Neural cell (in vitro differentiated cells): ENCODE results near the gene SQOR. TPM values are rescaled to one million over a fixed set of nuclear protein-coding genes. Genes with fewer than 3 reads are reported as not detected.

Source experiments
- H2AFZ ChIP-seq: fragments of 200-600, 300-800 bp; sonication (generic), shearing (Covaris generic); 2 replicates; pipeline ENCODE4 v1.6.0; 2014; ENCODE audit warnings: low read depth, mild to moderate bottlenecking, antibody characterized with exemption, low read length, moderate library complexity
- H3F3A ChIP-seq: fragments of 200-600 bp; shearing (Covaris generic); 2 replicates; pipeline ENCODE4 v1.6.1; 2016; ENCODE audit warnings: mild to moderate bottlenecking, moderate library complexity, mixed read lengths, antibody characterized with exemption, low read length; ENCODE audit not compliant: insufficient read depth, poor library complexity, severe bottlenecking
- H3K27ac ChIP-seq: fragments of 200-600, 300-800 bp; sonication (generic), shearing (Covaris generic); 2 replicates; pipeline ENCODE4 v1.5.1; 2014; ENCODE audit warnings: mild to moderate bottlenecking, low read length, moderate library complexity
- H3K27me3 ChIP-seq: fragments of 300-800, 200-600 bp; sonication (generic), shearing (Covaris generic); 2 replicates; pipeline ENCODE4 v1.6.0; 2014; ENCODE audit warnings: mild to moderate bottlenecking, low read depth, low read length, moderate library complexity; ENCODE audit not compliant: insufficient read depth
- H3K36me3 ChIP-seq: fragments of 300-800, 200-600 bp; sonication (generic), shearing (Covaris generic); 2 replicates; pipeline ENCODE4 v1.5.1; 2014; ENCODE audit warnings: mild to moderate bottlenecking, antibody characterized with exemption, low read length, moderate library complexity; ENCODE audit not compliant: insufficient read depth
- H3K4me2 ChIP-seq: fragments of 300-800, 200-600 bp; sonication (generic), shearing (Covaris generic); 2 replicates; pipeline ENCODE4 v1.6.0; 2014; ENCODE audit warnings: mild to moderate bottlenecking, low read length
- H3K4me3 ChIP-seq: fragments of 300-800, 200-600 bp; sonication (generic), shearing (Covaris generic); 2 replicates; pipeline ENCODE4 v1.5.1; 2014; ENCODE audit warnings: mild to moderate bottlenecking, low read length, moderate library complexity
- H3K79me2 ChIP-seq: fragments of 200-600 bp; shearing (Covaris generic); replicated peaks from 2 replicates; pipeline ENCODE4 v1.6.0; 2014; ENCODE audit warnings: mild to moderate bottlenecking, low read length, moderate library complexity; ENCODE audit not compliant: insufficient read depth
- H3K9ac ChIP-seq: fragments of 300-800, 200-600 bp; sonication (generic), shearing (Covaris generic); 2 replicates; pipeline ENCODE4 v1.6.1; 2016; ENCODE audit warnings: mild to moderate bottlenecking, low read length, mixed read lengths
- H3K9me2 ChIP-seq: fragments of 200-600 bp; shearing (Covaris generic); 2 replicates; pipeline ENCODE4 v1.6.1; 2016; ENCODE audit warnings: mild to moderate bottlenecking, low read length, mixed read lengths; ENCODE audit not compliant: insufficient read depth
- H3K9me3 ChIP-seq: fragments of 200-600, 300-800 bp; sonication (generic), shearing (Covaris generic); 2 replicates; pipeline ENCODE4 v1.6.1; 2016; ENCODE audit warnings: mild to moderate bottlenecking, mixed run types, low read length, moderate library complexity, mixed read lengths
- H4K20me1 ChIP-seq: fragments of 200-600 bp; shearing (Covaris generic); 2 replicates; pipeline ENCODE4 v1.6.1; 2016; ENCODE audit warnings: mild to moderate bottlenecking, mixed run types; ENCODE audit not compliant: insufficient read depth
- CTCF ChIP-seq: fragments of 450-650 bp; IDR thresholded peaks from 2 replicates; pipeline ENCODE4 v1.5.1; 2014; ENCODE audit warnings: antibody characterized with exemption, mild to moderate bottlenecking, moderate library complexity; ENCODE audit not compliant: poor library complexity, severe bottlenecking
- EP300 ChIP-seq: fragments of 450-650 bp; conservative IDR thresholded peaks from 2 replicates; pipeline ENCODE4 v1.6.1; 2014; ENCODE audit warnings: antibody characterized with exemption, mild to moderate bottlenecking, moderate library complexity; ENCODE audit not compliant: poor library complexity, severe bottlenecking
- EZH2 ChIP-seq: fragments of 200-600, 300-800 bp; shearing (Covaris generic), sonication (generic); IDR thresholded peaks from 2 replicates; pipeline ENCODE4 v1.6.1; 2014; ENCODE audit warnings: antibody characterized with exemption, low read length, borderline replicate concordance, mild to moderate bottlenecking; ENCODE audit not compliant: insufficient read depth, poor library complexity, severe bottlenecking
- MXI1 ChIP-seq: fragments of 450-650 bp; conservative IDR thresholded peaks from 2 replicates; pipeline ENCODE4 v1.6.1; 2014; ENCODE audit warnings: antibody characterized with exemption, mild to moderate bottlenecking; ENCODE audit not compliant: poor library complexity, severe bottlenecking
- POLR2AphosphoS5 ChIP-seq: IDR thresholded peaks from 2 replicates; pipeline ENCODE4 v1.6.1; 2012
- RAD21 ChIP-seq: fragments of 450-650 bp; conservative IDR thresholded peaks from 2 replicates; pipeline ENCODE4 v1.6.1; 2014; ENCODE audit warnings: antibody characterized with exemption, mild to moderate bottlenecking, moderate library complexity
- SMC3 ChIP-seq: fragments of 450-650 bp; conservative IDR thresholded peaks from 2 replicates; pipeline ENCODE4 v1.6.1; 2014; ENCODE audit warnings: antibody characterized with exemption, mild to moderate bottlenecking, moderate library complexity; ENCODE audit not compliant: poor library complexity
- TAF1 ChIP-seq: IDR thresholded peaks from 2 replicates; pipeline ENCODE4 v1.6.1; 2012; ENCODE audit warnings: low read depth
- polyA plus RNA-seq: library from polyadenylated mRNA; depleted of rRNA; stranded (reverse); fragments of >200 nt; gene quantifications from 2 replicates; pipeline ENCODE4 v1.2.3, GENCODE V29; 2014
- TF ChIP-seq, protein P1 (sequence below): IDR thresholded peaks from 2 replicates; pipeline ENCODE4 v1.6.1; 2012; ENCODE audit warnings: borderline replicate concordance

The SQOR gene
- polyA plus RNA-seq, 1 donor from 2014 or later, result not detected

GRCh38 chr15:45684533-45684932 is 49.7 kb downstream of the SQOR start:
- no peak for TF ChIP-seq TAF1
- TF ChIP-seq MXI1, result no peak
- TF ChIP-seq EP300, result no peak
- no peak for TF ChIP-seq EZH2
- TF ChIP-seq RAD21, result no peak
- no peak for TF ChIP-seq POLR2AphosphoS5
- no peak for TF ChIP-seq SMC3
- TF ChIP-seq CTCF, result no peak
- no peak overlapping the region for H3K9ac ChIP-seq
- H3K27ac ChIP-seq, result no peak overlapping the region
- no peak overlapping the region for H3K4me3 ChIP-seq
- no peaks in the 10 kb centered on the region for H3K27me3 ChIP-seq
- H3K4me2 ChIP-seq, result no peak overlapping the region
- H3F3A ChIP-seq, result no peaks in the 10 kb centered on the region
- H3K9me2 ChIP-seq, result no peaks in the 10 kb centered on the region
- H4K20me1 ChIP-seq, result no peaks in the 10 kb centered on the region
- no peaks in the 10 kb centered on the region for H3K36me3 ChIP-seq
- no peaks in the 10 kb centered on the region for H3K79me2 ChIP-seq
- no peaks in the 10 kb centered on the region for H3K9me3 ChIP-seq
- no peak overlapping the region for H2AFZ ChIP-seq

GRCh38 chr15:45689616-45690015 is 54.8 kb downstream of the SQOR start:
- H3F3A ChIP-seq, result no peaks in the 10 kb centered on the region
- H3K9ac ChIP-seq, result no peak overlapping the region
- no peak overlapping the region for H3K4me2 ChIP-seq
- no peaks in the 10 kb centered on the region for H3K36me3 ChIP-seq
- no peaks in the 10 kb centered on the region for H4K20me1 ChIP-seq
- no peaks in the 10 kb centered on the region for H3K9me2 ChIP-seq
- no peak for TF ChIP-seq EP300
- TF ChIP-seq, protein P1, sequence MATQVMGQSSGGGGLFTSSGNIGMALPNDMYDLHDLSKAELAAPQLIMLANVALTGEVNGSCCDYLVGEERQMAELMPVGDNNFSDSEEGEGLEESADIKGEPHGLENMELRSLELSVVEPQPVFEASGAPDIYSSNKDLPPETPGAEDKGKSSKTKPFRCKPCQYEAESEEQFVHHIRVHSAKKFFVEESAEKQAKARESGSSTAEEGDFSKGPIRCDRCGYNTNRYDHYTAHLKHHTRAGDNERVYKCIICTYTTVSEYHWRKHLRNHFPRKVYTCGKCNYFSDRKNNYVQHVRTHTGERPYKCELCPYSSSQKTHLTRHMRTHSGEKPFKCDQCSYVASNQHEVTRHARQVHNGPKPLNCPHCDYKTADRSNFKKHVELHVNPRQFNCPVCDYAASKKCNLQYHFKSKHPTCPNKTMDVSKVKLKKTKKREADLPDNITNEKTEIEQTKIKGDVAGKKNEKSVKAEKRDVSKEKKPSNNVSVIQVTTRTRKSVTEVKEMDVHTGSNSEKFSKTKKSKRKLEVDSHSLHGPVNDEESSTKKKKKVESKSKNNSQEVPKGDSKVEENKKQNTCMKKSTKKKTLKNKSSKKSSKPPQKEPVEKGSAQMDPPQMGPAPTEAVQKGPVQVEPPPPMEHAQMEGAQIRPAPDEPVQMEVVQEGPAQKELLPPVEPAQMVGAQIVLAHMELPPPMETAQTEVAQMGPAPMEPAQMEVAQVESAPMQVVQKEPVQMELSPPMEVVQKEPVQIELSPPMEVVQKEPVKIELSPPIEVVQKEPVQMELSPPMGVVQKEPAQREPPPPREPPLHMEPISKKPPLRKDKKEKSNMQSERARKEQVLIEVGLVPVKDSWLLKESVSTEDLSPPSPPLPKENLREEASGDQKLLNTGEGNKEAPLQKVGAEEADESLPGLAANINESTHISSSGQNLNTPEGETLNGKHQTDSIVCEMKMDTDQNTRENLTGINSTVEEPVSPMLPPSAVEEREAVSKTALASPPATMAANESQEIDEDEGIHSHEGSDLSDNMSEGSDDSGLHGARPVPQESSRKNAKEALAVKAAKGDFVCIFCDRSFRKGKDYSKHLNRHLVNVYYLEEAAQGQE, result no peak
- no peak for TF ChIP-seq RAD21
- no peak for TF ChIP-seq CTCF
- no peak for TF ChIP-seq TAF1
- TF ChIP-seq POLR2AphosphoS5, result no peak
- no peak for TF ChIP-seq EZH2
- TF ChIP-seq MXI1, result no peak
- TF ChIP-seq SMC3, result no peak
- H2AFZ ChIP-seq, result no peak overlapping the region
- no peak overlapping the region for H3K27ac ChIP-seq
- no peak overlapping the region for H3K4me3 ChIP-seq
- no peaks in the 10 kb centered on the region for H3K9me3 ChIP-seq
- no peaks in the 10 kb centered on the region for H3K79me2 ChIP-seq
- no peaks in the 10 kb centered on the region for H3K27me3 ChIP-seq
